HepG2 (cell line): ENCODE measurements around the gene PYGO2. TPM values are rescaled to one million over a fixed set of nuclear protein-coding genes. Genes with fewer than 3 reads are reported as not detected.

Experiments used
- AHR ChIP-seq: IDR thresholded peaks from 2 replicates; pipeline ENCODE4 v1.6.1; 2018; ENCODE audit warnings: missing genetic modification reagents, missing compliant biosample characterization
- CEBPB ChIP-seq: IDR thresholded peaks from 2 replicates; pipeline ENCODE4 v1.6.1; 2011; ENCODE audit warnings: low read depth, low read length, improper control_type of control experiment, borderline replicate concordance
- EED ChIP-seq: sonication (generic); formaldehyde crosslinking; IDR thresholded peaks from 2 replicates; pipeline ENCODE4 v1.5.0; 2020; ENCODE audit warnings: mild to moderate bottlenecking, missing genetic modification reagents
- EP300 ChIP-seq, 3 experiments: sonication (generic) in 1 of 3; formaldehyde crosslinking in 1 of 3; IDR thresholded peaks; 2 replicates each; pipeline versions ENCODE4 v1.5.1 to v1.6.1; 2011 to 2020; ENCODE audit warnings: low read depth in 2 of 3, low read length in 2 of 3, borderline replicate concordance in 1 of 3, improper control_type of control experiment in 1 of 3, mild to moderate bottlenecking in 1 of 3, missing genetic modification reagents in 1 of 3, moderate library complexity in 1 of 3
- FOXP1 ChIP-seq, 2 experiments: fragments of 450-650 bp in 1 of 2; IDR thresholded peaks; 2 replicates each; pipeline ENCODE4 v1.6.1; 2017 to 2018; ENCODE audit warnings: antibody characterized with exemption in 1 of 2
- HNRNPLL ChIP-seq: fragments of 200-400 bp; formaldehyde crosslinking; IDR thresholded peaks from 2 replicates; pipeline ENCODE4 v1.6.1; 2017; ENCODE audit warnings: mild to moderate bottlenecking, low read depth, low read length; ENCODE audit not compliant: poor library complexity, severe bottlenecking
- PHF8 ChIP-seq: sonication (generic); formaldehyde crosslinking; IDR thresholded peaks from 2 replicates; pipeline ENCODE4 v1.5.0; 2020; ENCODE audit warnings: missing genetic modification reagents
- POLR2AphosphoS2 ChIP-seq: IDR thresholded peaks from 2 replicates; pipeline ENCODE4 v1.6.1; 2011; ENCODE audit warnings: low read depth, low read length, improper control_type of control experiment
- SIX4 ChIP-seq: sonication (generic); formaldehyde crosslinking; IDR thresholded peaks from 2 replicates; pipeline ENCODE4 v1.4.0; 2020; ENCODE audit warnings: missing genetic modification reagents
- SRSF9 ChIP-seq: fragments of 200-400 bp; formaldehyde crosslinking; IDR thresholded peaks from 2 replicates; pipeline ENCODE4 v1.6.1; 2018; ENCODE audit warnings: borderline replicate concordance, mild to moderate bottlenecking, low read depth, low read length; ENCODE audit not compliant: insufficient read depth, poor library complexity, severe bottlenecking
- ZNF101 ChIP-seq: sonication (generic); formaldehyde crosslinking; IDR thresholded peaks from 2 replicates; pipeline ENCODE4 v1.4.0; 2020; ENCODE audit warnings: mild to moderate bottlenecking, low read depth, missing genetic modification reagents, borderline replicate concordance
- polyA plus RNA-seq, 8 experiments: library from polyadenylated mRNA; depleted of rRNA in 3 of 8; stranded (reverse) in 7 of 8; unstranded in 1 of 8; fragments of >200 nt; fragmentation: Illumina TruSeq in 4 of 8; extraction: Trizol in 4 of 8; gene quantifications; 2 replicates each; pipeline versions ENCODE4 v1.2.1 to v1.2.3, GENCODE V29; 2011 to 2016; ENCODE audit warnings: low read depth in 4 of 8, missing spikeins in 1 of 8, mixed read lengths in 1 of 8; ENCODE audit not compliant: insufficient read depth in 1 of 8
- total RNA-seq, 5 experiments: library from RNA; depleted of rRNA; stranded (reverse); fragments of >200 nt; fragmentation: Illumina TruSeq; extraction: Trizol; gene quantifications; 2 replicates each; pipeline ENCODE4 v1.2.3, GENCODE V29; 2016; ENCODE audit warnings: low read depth in 1 of 5
- TF ChIP-seq, protein P1 (sequence below): IDR thresholded peaks from 2 replicates; pipeline ENCODE4 v1.6.1; 2018; ENCODE audit warnings: missing genetic modification reagents
- TF ChIP-seq, protein P2 (sequence below): sonication (generic); formaldehyde crosslinking; conservative IDR thresholded peaks from 2 replicates; pipeline ENCODE4 v1.4.0; 2020; ENCODE audit warnings: mild to moderate bottlenecking, missing genetic modification reagents, moderate library complexity
- TF ChIP-seq, protein P3 (sequence below): fragments of 450-650 bp; IDR thresholded peaks from 2 replicates; pipeline ENCODE4 v1.6.1; 2017; ENCODE audit warnings: mild to moderate bottlenecking
- TF ChIP-seq, protein P4 (sequence below): sonication (generic); formaldehyde crosslinking; IDR thresholded peaks from 2 replicates; pipeline ENCODE4 v1.5.0; 2020; ENCODE audit warnings: mild to moderate bottlenecking, missing genetic modification reagents

PYGO2 gene
- total and polyA plus RNA-seq, 2 of the 13 experiments (the other 11 are each of a cell fraction or from before 2014, with no cell fraction given), result 20.3 to 21.8 TPM

DNA sequence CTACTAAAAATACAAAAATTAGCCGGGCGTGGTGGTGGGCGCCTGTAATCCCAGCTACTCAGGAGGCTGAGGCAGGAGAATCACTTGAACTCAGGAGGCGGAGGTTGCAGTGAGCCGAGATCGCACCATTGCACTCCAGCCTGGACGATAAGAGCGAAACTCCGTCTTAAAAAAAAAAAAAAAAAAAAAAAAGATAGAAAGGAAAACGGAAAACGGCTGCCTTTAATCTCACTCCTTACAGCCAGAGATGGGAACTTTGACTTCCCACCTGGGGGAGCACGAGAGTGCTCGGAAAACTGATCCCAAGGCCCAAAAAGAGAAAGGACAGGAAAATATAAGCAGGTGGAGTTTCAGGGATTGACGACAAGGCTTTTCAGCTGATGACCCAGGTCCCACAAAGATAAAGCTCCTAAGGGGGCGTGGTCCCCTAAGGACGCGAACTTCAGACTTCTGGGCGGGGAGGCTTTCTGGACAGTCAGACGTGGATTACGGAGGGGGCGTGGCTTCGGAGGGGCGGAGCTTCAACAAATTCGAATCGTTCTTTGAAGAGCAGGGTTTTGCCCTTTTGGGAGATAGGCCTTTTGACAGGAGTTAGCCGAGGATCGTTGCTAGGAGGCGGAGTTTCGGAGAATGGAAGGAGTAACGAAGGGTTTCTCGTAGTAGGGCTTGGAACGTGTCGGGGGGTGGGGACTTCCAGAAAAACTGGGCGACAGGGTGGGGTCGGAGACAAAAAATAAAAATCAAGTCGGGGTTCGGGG, 11.9 kb upstream of the PYGO2 start (continued):
- peak in 1 of 2 experiments; percentile 29; a peak in 1 of 4 replicates for TF ChIP-seq EP300 (IDR thresholded peaks at IDR 0.05; ENCODE audit: low read depth in 2 of 2, low read length in 2 of 2)
- no peak for TF ChIP-seq EP300 (CRISPR knock-in tag; IDR thresholded peaks at IDR 0.05; ENCODE audit: borderline replicate concordance)
- no peak for TF ChIP-seq FOXP1 (IDR thresholded peaks at IDR 0.05)
- peak; percentile 8; the same call in 1 of the 2 replicates for TF ChIP-seq FOXP1 (CRISPR knock-in tag; IDR thresholded peaks at IDR 0.05)
- TF ChIP-seq, protein P1, sequence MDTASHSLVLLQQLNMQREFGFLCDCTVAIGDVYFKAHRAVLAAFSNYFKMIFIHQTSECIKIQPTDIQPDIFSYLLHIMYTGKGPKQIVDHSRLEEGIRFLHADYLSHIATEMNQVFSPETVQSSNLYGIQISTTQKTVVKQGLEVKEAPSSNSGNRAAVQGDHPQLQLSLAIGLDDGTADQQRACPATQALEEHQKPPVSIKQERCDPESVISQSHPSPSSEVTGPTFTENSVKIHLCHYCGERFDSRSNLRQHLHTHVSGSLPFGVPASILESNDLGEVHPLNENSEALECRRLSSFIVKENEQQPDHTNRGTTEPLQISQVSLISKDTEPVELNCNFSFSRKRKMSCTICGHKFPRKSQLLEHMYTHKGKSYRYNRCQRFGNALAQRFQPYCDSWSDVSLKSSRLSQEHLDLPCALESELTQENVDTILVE (CRISPR knock-in tag), result no peak
- TF ChIP-seq PHF8 (CRISPR knock-in tag), result no peak
- peak; percentile 22; the same call in 1 of the 2 replicates for TF ChIP-seq POLR2AphosphoS2
- TF ChIP-seq SRSF9, result no peak
- no peak for TF ChIP-seq CEBPB
- no peak for TF ChIP-seq SIX4
- TF ChIP-seq, protein P2, sequence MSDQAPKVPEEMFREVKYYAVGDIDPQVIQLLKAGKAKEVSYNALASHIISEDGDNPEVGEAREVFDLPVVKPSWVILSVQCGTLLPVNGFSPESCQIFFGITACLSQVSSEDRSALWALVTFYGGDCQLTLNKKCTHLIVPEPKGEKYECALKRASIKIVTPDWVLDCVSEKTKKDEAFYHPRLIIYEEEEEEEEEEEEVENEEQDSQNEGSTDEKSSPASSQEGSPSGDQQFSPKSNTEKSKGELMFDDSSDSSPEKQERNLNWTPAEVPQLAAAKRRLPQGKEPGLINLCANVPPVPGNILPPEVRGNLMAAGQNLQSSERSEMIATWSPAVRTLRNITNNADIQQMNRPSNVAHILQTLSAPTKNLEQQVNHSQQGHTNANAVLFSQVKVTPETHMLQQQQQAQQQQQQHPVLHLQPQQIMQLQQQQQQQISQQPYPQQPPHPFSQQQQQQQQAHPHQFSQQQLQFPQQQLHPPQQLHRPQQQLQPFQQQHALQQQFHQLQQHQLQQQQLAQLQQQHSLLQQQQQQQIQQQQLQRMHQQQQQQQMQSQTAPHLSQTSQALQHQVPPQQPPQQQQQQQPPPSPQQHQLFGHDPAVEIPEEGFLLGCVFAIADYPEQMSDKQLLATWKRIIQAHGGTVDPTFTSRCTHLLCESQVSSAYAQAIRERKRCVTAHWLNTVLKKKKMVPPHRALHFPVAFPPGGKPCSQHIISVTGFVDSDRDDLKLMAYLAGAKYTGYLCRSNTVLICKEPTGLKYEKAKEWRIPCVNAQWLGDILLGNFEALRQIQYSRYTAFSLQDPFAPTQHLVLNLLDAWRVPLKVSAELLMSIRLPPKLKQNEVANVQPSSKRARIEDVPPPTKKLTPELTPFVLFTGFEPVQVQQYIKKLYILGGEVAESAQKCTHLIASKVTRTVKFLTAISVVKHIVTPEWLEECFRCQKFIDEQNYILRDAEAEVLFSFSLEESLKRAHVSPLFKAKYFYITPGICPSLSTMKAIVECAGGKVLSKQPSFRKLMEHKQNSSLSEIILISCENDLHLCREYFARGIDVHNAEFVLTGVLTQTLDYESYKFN (CRISPR knock-in tag), result peak; percentile 77
- TF ChIP-seq, protein P3, sequence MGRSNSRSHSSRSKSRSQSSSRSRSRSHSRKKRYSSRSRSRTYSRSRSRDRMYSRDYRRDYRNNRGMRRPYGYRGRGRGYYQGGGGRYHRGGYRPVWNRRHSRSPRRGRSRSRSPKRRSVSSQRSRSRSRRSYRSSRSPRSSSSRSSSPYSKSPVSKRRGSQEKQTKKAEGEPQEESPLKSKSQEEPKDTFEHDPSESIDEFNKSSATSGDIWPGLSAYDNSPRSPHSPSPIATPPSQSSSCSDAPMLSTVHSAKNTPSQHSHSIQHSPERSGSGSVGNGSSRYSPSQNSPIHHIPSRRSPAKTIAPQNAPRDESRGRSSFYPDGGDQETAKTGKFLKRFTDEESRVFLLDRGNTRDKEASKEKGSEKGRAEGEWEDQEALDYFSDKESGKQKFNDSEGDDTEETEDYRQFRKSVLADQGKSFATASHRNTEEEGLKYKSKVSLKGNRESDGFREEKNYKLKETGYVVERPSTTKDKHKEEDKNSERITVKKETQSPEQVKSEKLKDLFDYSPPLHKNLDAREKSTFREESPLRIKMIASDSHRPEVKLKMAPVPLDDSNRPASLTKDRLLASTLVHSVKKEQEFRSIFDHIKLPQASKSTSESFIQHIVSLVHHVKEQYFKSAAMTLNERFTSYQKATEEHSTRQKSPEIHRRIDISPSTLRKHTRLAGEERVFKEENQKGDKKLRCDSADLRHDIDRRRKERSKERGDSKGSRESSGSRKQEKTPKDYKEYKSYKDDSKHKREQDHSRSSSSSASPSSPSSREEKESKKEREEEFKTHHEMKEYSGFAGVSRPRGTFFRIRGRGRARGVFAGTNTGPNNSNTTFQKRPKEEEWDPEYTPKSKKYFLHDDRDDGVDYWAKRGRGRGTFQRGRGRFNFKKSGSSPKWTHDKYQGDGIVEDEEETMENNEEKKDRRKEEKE, result no peak
- TF ChIP-seq, protein P4, sequence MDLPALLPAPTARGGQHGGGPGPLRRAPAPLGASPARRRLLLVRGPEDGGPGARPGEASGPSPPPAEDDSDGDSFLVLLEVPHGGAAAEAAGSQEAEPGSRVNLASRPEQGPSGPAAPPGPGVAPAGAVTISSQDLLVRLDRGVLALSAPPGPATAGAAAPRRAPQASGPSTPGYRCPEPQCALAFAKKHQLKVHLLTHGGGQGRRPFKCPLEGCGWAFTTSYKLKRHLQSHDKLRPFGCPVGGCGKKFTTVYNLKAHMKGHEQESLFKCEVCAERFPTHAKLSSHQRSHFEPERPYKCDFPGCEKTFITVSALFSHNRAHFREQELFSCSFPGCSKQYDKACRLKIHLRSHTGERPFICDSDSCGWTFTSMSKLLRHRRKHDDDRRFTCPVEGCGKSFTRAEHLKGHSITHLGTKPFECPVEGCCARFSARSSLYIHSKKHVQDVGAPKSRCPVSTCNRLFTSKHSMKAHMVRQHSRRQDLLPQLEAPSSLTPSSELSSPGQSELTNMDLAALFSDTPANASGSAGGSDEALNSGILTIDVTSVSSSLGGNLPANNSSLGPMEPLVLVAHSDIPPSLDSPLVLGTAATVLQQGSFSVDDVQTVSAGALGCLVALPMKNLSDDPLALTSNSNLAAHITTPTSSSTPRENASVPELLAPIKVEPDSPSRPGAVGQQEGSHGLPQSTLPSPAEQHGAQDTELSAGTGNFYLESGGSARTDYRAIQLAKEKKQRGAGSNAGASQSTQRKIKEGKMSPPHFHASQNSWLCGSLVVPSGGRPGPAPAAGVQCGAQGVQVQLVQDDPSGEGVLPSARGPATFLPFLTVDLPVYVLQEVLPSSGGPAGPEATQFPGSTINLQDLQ, result no peak; the same call in 1 of the 2 replicates
- TF ChIP-seq EED (CRISPR knock-in tag), result no peak
- no peak for TF ChIP-seq ZNF101 (CRISPR knock-in tag)
- no peak for TF ChIP-seq AHR (CRISPR knock-in tag)
- peak; percentile 13 for TF ChIP-seq HNRNPLL
